Skeletal muscle tissue (tissue), 4 donors: ENCODE data around the gene KRTAP5-2. TPM values are rescaled to one million over a fixed set of nuclear protein-coding genes. Genes with fewer than 3 reads are reported as not detected.
A peak's percentile ranks its signal among the peaks of the same experiment; 100 is the strongest.

Experiments
- H3K27ac ChIP-seq: one replicate; pipeline ENCODE4 v1.7.0; 2013; ENCODE audit warnings: mild to moderate bottlenecking, low read depth, low read length, inconsistent platforms
- H3K27me3 ChIP-seq, 3 donors: one replicate each; pipeline ENCODE4 v1.7.0; 2013; ENCODE audit warnings: low read length in 3 of 3; ENCODE audit not compliant: control insufficient read depth in 3 of 3, insufficient read depth in 3 of 3
- H3K36me3 ChIP-seq, 3 donors: one replicate each; pipeline ENCODE4 v1.7.0; 2013; ENCODE audit warnings: low read length in 3 of 3; ENCODE audit not compliant: control insufficient read depth in 3 of 3, insufficient read depth in 3 of 3
- H3K4me1 ChIP-seq, 3 donors: one replicate each; pipeline ENCODE4 v1.7.0; 2013; ENCODE audit warnings: low read length in 3 of 3, mild to moderate bottlenecking in 3 of 3; ENCODE audit not compliant: control insufficient read depth in 3 of 3, insufficient read depth in 3 of 3
- H3K4me3 ChIP-seq, 3 donors: one replicate each; pipeline ENCODE4 v1.7.0; 2013; ENCODE audit warnings: low read length in 3 of 3
- H3K9ac ChIP-seq, 3 donors: one replicate each; pipeline ENCODE4 v1.7.0; 2013; ENCODE audit warnings: low read length in 3 of 3, mild to moderate bottlenecking in 3 of 3, moderate library complexity in 2 of 3, low read depth in 1 of 3
- H3K9me3 ChIP-seq, 3 donors: one replicate each; pipeline ENCODE4 v1.7.0; 2013; ENCODE audit warnings: low read length in 3 of 3; ENCODE audit not compliant: control insufficient read depth in 3 of 3
- total RNA-seq: library from RNA; depleted of rRNA; stranded (reverse); fragments of >200 nt; gene quantifications from one replicate; pipeline ENCODE4 v1.2.3, GENCODE V29; 2014
- donor health status: Osteomylitis.

Gene KRTAP5-2
- total RNA-seq, 1 donor from 2014 or later = not detected

- no peaks in the 10 kb centered on the region for H3K9me3 ChIP-seq
- H3K4me3 ChIP-seq = no peak overlapping the region
- peaks cover 0 to 4% (median 0%) of the 10 kb centered on the region in 3 donors for H3K36me3 ChIP-seq
- H3K27me3 ChIP-seq = peaks cover 0 to 4% (median 0%) of the 10 kb centered on the region in 3 donors
- H3K9ac ChIP-seq = peak overlapping the region in 2 of 3 donors; percentile 14 to 64
- peak overlapping the region; percentile 9 for H3K27ac ChIP-seq
- H3K4me1 ChIP-seq = peaks cover 21 to 74% (median 73%) of the 10 kb centered on the region in 3 donors
Measured at GRCh38 chr11:1570001-1570453, 28.1 kb downstream of the KRTAP5-2 start.

DNA sequence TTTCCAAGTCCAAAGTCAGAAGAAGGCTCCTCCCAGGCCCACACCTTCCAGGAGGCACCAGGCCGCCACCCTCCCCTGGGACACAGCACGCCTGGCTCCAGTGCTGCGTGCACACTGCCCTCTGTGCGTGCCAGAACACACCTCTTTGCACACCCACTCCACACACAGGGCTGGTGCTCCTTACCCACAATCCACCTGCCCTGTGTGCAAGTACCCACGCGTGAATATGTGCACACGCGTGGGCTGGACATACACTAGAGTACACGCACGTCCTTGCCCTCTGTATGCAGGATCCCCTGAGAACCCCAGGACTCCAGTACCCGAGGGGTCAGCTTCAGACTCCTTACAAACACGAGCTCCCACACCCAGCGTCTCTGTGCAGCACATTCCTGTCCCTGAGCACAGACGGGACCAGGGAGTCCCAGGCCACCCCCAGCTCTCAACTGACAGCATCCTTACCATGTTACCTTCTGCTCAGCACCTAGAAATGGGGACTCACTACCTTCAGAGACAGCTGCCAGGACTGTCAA is 28.8 kb downstream of the KRTAP5-2 start:
- no peaks in the 10 kb centered on the region for H3K9me3 ChIP-seq

GRCh38 chr11:1568441-1568911 is 29.6 kb downstream of the KRTAP5-2 start:
- peak overlapping the region; percentile 79 for H3K27ac ChIP-seq
- H3K27me3 ChIP-seq = no peaks in the 10 kb centered on the region
- peaks cover 15 to 75% (median 74%) of the 10 kb centered on the region in 3 donors for H3K4me1 ChIP-seq
- H3K9ac ChIP-seq = peak overlapping the region in 1 of 3 donors; percentile 82
- no peak overlapping the region for H3K4me3 ChIP-seq
- peaks cover 0 to 11% (median 0%) of the 10 kb centered on the region in 3 donors for H3K36me3 ChIP-seq
- no peaks in the 10 kb centered on the region for H3K9me3 ChIP-seq

More for the DNA sequence above, 28.8 kb downstream of the KRTAP5-2 start:
- Histone ChIP-seq H3K36me3 (peaks cover 0 to 4% (median 0%) of the 10 kb centered on the region in 3 donors), H3K9ac (peak overlapping the region in 1 of 3 donors; percentile 62), H3K27ac (no peak overlapping the region), H3K27me3 (peaks cover 0 to 4% (median 0%) of the 10 kb centered on the region in 3 donors), H3K4me3 (no peak overlapping the region), H3K4me1 (peaks cover 20 to 79% (median 77%) of the 10 kb centered on the region in 3 donors)

GRCh38 chr11:1567721-1568100 is 30.4 kb downstream of the KRTAP5-2 start:
- H3K4me3 ChIP-seq = peak overlapping the region in 1 of 3 donors; percentile 13
- H3K27me3 ChIP-seq = no peaks in the 10 kb centered on the region
- H3K9ac ChIP-seq = peak overlapping the region in 2 of 3 donors; percentile 14 to 82
- H3K9me3 ChIP-seq = no peaks in the 10 kb centered on the region
- H3K4me1 ChIP-seq = peaks cover 15 to 77% (median 73%) of the 10 kb centered on the region in 3 donors
- peak overlapping the region; percentile 79 for H3K27ac ChIP-seq
- H3K36me3 ChIP-seq = peaks cover 0 to 19% (median 5%) of the 10 kb centered on the region in 3 donors

GRCh38 chr11:1567052-1567720 is 30.9 kb downstream of the KRTAP5-2 start:
- Histone ChIP-seq H3K27ac (peak overlapping the region; percentile 79), H3K4me3 (no peak overlapping the region), H3K4me1 (peaks cover 15 to 82% (median 76%) of the 10 kb centered on the region in 3 donors), H3K9ac (peak overlapping the region; percentile 30 to 78 (median 50)), H3K36me3 (peaks cover 0 to 24% (median 11%) of the 10 kb centered on the region in 3 donors), H3K27me3 (no peaks in the 10 kb centered on the region), H3K9me3 (no peaks in the 10 kb centered on the region)

DNA sequence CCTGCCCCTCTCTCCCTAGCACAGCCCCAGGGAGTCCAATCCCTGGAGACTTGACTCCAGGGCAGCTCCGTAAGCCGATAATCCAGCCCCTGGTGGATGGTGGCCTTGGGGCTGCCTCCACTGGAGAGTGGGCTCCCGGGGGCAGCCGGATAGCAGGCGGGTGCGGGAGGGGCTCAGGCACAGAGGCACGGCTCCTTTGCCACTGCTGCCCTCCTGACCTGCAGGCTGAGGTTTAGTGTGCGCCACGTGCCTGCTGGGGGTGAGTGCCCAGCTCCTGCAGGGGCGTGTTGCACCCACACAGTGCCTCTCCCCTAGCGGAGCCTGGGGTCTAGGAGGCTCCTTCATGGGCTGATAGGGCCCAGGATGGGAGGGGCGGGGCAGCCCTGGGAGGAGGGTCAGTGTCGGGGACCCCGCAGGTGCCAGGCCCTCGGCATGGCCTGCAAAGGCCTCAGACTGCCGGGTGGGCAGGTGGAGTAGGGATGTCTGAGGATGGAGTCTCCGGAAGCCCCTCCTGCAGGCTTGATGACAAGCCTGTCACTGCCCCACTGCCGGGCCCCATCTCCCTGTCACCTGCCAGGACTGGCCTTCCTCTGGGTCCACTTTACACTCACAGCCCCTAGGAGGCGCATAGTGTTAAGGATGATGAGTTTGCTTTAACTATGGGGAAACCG is 31.6 kb downstream of the KRTAP5-2 start:
- Histone ChIP-seq H3K4me1 (peaks cover 15 to 83% (median 76%) of the 10 kb centered on the region in 3 donors), H3K9ac (peak overlapping the region in 2 of 3 donors; percentile 30 to 78), H3K9me3 (no peaks in the 10 kb centered on the region), H3K36me3 (peaks cover 2 to 29% (median 12%) of the 10 kb centered on the region in 3 donors), H3K27me3 (no peaks in the 10 kb centered on the region), H3K4me3 (no peak overlapping the region), H3K27ac (peak overlapping the region; percentile 79)

GRCh38 chr11:1565904-1566247 is 32.2 kb downstream of the KRTAP5-2 start:
- H3K27ac ChIP-seq = no peak overlapping the region
- H3K4me3 ChIP-seq = no peak overlapping the region
- peaks cover 2 to 31% (median 12%) of the 10 kb centered on the region in 3 donors for H3K36me3 ChIP-seq
- H3K9me3 ChIP-seq = no peaks in the 10 kb centered on the region
- no peaks in the 10 kb centered on the region for H3K27me3 ChIP-seq
- peaks cover 13 to 81% (median 75%) of the 10 kb centered on the region in 3 donors for H3K4me1 ChIP-seq
- peak overlapping the region in 1 of 3 donors; percentile 78 for H3K9ac ChIP-seq

GRCh38 chr11:1565173-1565903 is 32.8 kb downstream of the KRTAP5-2 start:
- Histone ChIP-seq H3K9ac (peak overlapping the region in 1 of 3 donors; percentile 72), H3K27me3 (no peaks in the 10 kb centered on the region), H3K36me3 (peaks cover 2 to 37% (median 12%) of the 10 kb centered on the region in 3 donors), H3K27ac (no peak overlapping the region), H3K4me3 (no peak overlapping the region), H3K4me1 (peaks cover 13 to 82% (median 76%) of the 10 kb centered on the region in 3 donors), H3K9me3 (no peaks in the 10 kb centered on the region)

DNA sequence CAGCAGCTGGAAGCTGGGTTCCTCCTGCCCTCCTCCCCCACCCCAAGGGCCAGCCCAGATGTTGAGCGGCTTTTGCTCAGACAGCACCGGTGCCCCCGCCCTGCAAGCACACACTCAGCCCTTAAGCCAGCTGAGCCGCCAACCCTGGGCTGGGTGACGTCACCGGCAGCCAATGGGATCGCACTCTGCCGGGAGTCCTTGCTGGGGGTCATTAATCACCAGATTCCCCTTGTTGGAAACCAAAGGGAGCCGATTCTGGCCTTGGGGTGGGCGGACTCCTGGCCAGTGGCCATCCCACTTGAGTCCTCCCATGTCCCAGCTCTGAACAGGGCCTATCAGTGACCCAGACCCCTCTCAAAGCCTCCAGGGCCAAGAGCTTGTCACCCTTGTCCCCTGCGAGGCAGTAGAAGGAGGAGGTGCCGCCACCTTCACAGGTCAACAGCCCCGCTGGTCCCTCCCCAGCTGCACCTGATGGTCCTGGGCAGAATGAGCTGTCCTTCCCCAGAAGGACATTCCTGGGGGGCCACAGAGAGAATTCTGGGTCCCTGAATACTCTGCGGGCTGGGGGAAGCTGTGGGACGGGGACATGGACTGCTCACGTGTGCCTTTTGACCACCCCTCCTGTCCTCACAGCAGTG is 33.4 kb downstream of the KRTAP5-2 start:
- H3K27me3 ChIP-seq = no peaks in the 10 kb centered on the region
- peaks cover 14 to 83% (median 77%) of the 10 kb centered on the region in 3 donors for H3K4me1 ChIP-seq
- no peak overlapping the region for H3K4me3 ChIP-seq
- H3K36me3 ChIP-seq = peaks cover 2 to 41% (median 12%) of the 10 kb centered on the region in 3 donors
- H3K9ac ChIP-seq = peak overlapping the region in 1 of 3 donors; percentile 72
- H3K27ac ChIP-seq = no peak overlapping the region
- no peaks in the 10 kb centered on the region for H3K9me3 ChIP-seq
